ENCODE measurements around the gene CYP2W1.
"Not testable (repeated sequence)": the region's sequence is repeated elsewhere in the genome, so short reads cannot be mapped to it uniquely, and the experiment has no call there.

The CYP2W1 gene

GRCh38 chr7:983004-983615 lies at the start of gene CYP2W1:
CYP2W1 (plus strand) TSS chr7:983181; CDS start chr7:983212, 31 bp downstream.
- no peak for DNase-seq (ENCODE audit: low spot score)

GRCh38 chr7:934469-935163 lies 48.4 kb upstream of the CYP2W1 start:
- no peak for DNase-seq (ENCODE audit: low spot score)

DNA sequence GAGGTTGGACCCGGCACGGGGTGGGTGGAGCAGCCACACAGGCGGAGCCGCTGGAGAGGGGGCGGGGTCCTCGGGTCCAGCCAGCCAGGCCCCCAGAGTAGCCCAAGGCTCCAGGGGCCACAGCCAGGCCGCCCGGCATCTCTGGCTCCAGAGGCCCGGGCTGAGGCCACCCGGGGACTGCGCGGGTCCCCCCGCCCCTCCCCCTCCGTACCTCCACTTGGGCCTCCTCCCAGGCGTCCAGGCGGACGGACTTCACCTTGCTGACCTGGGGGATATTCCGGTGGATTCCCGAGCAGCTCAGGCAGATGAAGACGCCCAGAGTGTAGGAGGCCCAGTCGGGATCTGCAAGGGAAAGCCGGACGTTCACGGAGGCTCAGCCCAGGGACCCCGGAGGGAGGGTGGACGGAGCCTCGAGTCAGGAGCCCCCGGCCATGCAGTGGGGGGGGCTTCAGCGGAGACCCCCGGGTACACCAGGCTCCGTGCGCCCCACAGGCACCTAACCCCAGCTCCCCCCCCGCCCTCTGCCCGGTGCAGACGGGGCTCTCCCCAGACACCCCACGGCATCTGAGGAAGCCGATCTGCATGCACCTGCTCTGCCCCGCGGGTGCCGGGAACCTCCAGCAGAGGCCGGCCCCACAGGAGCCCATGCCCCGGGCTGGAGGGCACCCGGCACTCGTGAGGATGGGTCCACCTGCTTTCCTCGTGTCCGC lies 47.7 kb upstream of the CYP2W1 start:
- no peak for DNase-seq (ENCODE audit: low spot score)

GRCh38 chr7:935874-936385 lies 47.1 kb upstream of the CYP2W1 start:
- no peak for DNase-seq (ENCODE audit: low spot score)

DNA sequence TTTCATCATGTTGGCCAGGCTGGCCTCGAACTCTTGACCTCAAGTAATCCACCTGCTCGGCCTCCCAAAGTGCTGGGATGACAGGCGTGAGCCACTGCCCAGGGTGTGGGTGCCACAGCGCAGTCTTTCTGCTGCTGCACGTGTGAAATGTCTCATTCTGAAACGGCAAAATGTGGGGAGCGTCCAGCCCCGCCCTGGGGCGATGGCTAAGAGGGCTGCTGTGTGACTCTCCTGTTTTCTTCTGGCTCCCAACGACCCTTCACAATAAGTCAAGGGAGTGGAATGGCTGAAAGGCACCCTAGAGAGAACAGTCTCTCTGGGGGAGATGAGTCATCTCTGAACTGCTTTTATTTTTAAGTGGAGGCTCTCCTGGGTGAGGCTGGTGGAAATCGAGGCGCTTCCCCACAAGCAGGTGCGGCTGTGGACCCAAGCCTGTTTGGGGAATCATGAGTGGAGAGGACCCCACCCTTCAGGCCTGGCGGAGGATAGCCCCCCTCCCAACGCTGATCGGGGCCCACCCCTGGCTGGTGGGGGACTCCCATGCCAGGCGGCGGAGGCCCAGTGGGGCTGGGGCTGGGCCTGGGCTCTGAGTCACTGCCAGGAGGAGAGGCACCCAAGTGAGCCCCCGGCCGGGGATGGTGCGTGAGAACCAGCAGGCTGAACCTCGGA lies 46.5 kb upstream of the CYP2W1 start:
- DNase-seq (ENCODE audit: low spot score) = peak; percentile 58

DNA sequence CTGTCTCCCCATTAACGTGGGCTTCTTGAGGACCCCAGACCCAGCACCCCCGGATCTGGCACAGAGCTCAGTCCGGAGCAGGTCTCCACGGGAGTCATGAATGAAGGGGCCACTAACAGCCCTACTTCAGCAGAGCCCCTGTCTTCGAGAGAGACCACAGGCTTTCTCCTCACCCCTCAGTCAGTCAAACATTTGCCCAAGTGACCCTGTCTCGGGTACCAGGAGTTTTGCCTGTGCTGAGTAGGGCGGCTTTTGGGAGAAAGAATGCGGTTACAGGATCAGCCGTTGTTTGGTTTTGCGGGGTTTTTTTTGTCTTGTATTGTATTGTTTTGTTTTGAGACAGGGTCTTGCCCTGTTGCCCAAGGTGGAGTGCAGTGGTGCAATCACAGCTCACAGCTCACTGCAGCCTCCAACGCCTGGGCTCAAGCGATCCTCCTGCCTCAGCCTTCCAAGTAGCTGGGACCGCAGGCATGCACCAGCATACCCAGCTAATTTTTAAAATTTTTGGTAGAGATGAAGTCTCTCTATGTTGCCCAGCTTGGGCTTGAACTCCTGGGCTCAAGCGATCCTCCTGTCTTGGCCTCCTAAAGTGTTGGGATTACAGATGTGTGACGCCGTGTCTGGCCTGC lies 45.0 kb upstream of the CYP2W1 start:
- DNase-seq (ENCODE audit: low spot score) = no peak

DNA sequence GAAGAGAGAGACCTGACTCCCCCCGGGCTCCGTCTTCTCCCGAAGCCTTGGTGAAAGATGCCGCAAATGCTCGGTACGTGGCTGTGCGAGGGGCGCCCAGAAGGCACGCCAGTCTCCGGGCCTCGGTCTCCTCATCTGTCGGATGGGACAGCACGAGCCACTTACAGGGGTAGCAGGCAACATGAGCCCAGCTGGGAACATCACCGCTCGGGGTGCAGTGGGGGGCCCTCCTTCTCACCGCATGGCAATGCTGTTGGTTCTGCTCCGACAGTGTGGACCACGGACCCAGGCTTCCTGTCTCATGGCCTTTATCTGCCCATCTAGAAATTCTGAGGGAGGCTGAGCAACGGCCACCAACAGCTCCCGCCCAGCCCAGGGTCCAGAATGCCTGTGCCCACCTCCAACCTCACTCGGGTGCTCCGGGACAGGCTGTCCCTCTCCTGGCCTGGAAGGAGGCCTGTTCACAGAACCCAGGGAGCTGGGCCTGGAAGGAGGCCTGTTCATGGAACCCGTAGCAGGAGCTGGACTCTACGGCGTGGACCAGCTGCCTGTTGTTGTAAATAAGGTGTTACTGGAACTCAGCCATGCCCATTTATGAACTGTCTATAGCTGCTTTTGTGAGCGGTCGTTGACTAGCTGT lies 44.3 kb upstream of the CYP2W1 start:
- DNase-seq (ENCODE audit: low spot score) = no peak

DNA sequence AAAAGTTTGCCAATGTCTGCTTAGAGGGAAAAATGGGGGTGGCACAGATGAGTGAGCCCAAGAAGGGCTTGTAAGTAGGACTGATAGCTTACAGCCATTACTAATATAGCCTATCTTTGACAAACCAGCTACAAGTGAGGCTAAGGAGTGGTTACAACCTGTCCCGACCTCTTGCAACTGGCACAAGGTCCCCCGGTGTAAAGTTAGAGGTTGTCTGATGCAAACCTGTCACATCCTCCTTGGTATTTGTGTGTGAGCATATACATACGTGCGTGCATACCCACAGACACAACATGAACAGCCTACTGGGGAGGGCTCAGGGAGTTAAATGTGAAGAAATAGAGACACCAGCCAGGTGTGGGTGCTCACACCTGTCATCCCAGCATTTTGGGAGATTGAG lies 43.1 kb upstream of the CYP2W1 start:
- no peak for DNase-seq (ENCODE audit: low spot score)

- DNase-seq (ENCODE audit: low spot score) = no peak
Measured at GRCh38 chr7:940599-941408, 42.2 kb upstream of the CYP2W1 start.

DNA sequence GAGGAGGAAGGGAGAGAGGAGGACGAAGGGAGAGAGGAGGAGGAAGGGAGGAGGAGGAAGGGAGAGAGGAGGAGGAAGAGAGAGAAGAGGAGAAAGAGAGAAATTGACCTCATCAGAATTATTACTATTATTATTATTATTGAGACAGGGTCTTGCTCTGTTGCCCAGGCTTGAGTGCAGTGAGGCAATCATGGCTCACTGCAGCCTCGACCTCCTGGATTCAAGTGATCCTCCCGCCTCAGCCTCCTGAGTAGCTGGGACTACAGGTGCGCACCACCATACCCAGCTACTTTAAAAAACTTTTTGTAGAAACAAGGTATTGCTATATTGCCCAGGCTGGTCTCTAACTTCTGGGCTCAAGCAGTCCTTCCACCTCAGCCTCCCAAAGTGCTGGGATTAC lies 39.2 kb upstream of the CYP2W1 start:
- not testable (repeated sequence) for DNase-seq (ENCODE audit: low spot score)

DNA sequence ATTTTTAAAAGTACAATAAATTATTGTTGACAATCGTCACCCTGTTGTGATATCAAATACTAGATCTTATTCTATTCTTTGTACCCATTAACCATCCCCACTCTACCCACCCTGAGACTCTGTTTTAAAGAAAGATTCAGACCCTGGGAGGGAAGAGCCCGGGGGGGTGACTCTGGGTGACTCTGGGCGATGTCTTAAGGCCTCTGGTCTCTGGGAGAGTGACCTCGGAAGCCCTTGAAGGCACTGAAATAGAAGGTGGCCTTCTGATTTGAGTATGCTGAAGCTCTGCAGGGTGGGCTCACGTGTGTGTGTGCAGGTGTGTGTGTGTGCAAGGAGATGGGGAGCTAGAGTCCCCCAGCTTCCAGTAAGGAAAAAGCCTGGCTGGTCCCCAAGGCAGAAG lies 38.2 kb upstream of the CYP2W1 start:
- DNase-seq (ENCODE audit: low spot score) = no peak

- no peak for DNase-seq (ENCODE audit: low spot score)
Measured at GRCh38 chr7:945147-945555, 37.8 kb upstream of the CYP2W1 start.

DNA sequence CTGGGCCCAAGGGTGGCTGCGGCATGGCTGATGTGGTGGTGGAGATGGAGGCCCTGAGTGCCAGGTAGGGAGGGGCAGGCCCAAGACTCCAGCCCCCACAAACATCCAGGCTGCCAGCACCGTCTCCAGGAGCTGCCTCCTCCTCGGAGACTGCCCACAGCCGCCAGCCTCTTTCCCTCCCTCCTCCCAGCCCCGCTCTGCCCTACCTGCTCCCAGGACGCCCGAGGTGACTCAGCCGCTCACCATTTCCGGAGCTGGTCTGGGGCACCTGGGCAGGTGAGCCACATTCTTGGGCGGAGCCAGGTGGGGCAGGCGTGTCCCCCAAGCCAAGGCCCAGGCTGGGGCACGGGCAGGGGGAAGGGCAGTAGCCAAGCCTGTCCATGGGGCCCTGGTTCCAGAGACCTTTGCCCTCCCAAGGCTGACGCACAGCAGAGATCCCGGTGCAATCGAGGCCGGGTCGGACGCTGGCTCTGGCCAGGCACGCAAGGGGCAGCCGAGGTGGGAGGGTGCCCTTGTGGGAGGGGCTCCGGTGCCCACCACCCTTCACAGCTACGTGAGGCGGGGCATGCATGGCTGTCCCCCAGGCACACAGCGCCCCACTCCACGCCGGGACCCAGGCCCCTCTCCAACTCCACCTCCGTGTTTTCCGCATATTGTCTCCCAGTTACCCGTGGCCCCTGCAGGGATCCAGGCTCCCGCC lies 37.3 kb upstream of the CYP2W1 start:
- DNase-seq (ENCODE audit: low spot score) = no peak

DNA sequence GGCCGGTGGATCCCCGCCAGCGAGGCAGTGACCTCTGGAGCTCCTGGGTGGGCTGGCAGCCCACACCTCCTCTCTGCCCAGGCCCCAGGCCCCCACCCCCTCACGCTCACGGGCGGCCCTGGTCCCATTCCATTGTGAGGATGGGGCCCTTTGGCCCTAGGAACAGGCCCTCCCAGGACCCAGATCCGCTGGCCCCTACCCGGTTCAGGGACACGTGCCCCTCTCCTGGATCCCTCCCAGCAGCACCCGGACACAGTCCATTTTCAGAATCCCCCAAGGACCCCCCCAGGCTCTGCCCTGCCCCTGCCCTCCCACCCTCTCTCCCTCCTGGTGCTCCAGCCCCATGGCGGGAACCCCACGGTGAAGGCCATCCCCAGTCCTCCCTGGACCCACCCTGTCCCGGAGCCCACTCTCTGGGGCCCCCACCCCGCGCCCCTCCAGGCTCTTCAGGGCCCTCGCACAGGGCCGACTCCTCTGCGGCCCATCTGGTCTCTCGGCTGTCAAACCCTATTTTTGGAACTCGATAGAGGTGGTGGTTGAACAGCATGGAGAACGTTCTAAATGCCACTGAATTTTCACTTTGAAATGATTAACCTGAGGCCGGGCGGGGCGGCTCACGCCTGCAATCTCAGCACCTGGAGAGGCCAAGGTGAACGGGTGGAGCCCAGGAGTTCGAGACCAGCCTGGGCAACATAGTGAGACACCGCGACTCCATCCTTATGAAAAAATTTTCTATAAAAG lies 36.6 kb upstream of the CYP2W1 start:
- no peak for DNase-seq (ENCODE audit: low spot score)

DNA sequence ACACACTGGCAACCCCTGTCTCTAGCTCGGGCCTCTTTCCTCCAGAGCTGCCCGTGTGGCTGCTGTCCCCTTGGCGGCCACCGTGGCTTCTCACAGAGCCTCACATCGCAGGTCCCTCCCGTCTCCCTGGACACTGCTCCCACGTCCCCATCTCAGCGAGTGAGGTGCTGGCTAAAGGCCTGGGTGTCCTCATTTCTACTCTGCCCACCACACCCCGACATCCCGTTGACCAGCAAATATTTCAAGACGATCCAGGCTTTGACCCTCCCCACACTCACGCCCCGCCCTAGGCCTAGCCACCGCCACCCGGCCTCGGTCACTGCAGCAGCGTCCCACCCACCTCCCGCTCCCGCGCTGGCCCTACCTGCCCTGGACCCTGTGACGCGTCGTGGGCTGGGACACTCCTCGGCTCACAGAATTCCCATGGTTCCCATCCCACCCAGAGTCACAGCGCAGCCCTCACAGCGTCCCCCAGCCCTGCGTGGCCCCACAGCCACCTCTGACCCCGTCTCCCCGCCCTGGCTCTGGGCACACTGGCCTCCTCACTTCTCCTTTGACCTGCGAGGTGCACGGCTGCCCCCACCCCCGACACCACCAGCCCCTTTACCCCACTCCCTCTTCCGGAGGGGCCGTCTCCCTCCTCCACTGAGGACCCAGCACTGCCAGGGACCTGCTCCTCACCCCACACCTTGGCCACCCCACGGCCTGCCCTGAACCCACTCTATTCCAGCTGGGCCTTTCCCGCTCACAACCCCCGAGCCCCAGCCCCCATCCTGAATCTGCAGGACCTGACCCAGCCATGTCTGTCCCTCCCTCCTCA lies 35.4 kb upstream of the CYP2W1 start:
- no peak for DNase-seq (ENCODE audit: low spot score)

DNA sequence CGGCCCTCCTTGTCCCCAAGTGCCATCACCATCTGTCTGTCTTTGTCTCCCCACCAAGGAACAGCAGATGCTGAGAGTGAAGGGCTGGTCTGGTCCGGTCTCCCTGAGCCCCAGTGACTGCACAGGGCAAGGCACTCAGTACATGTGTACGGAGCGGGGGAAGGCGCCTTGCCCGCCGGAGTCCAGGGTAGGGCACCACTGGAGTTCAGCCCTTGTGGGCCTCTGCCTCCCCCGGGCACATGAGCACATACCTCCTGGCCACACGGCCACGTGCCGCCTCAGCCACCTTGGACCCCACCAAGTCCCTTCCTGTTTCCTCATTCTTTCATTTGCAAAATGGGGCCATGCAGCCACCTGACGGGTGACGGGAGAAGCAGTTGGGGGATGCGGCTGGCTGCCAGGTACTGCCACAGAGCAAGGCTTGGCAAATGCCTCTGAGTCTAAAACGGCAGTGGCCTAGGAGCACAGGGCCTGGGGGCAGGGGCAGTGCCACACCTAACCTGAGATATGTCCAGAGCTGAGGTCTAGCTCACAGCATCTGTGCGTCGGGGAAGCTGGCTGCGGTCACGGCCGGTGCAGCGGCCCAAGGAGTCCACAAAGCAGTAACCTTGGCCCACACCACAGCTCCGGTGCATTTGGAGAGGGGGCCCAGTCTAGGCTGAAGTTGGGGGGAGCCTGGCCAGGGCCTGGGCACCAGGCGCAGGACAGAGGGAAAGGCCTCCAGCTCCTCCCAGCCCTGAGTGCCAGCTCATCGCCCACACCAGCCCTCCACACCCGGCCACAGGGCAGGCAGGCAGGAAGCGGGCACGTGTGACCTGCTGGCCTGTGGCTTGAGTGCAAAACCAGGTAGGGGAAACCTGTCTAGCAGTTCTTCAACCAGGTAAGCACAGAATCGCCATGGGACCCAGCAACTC lies 33.7 kb upstream of the CYP2W1 start:
- DNase-seq (ENCODE audit: low spot score) = no peak

DNA sequence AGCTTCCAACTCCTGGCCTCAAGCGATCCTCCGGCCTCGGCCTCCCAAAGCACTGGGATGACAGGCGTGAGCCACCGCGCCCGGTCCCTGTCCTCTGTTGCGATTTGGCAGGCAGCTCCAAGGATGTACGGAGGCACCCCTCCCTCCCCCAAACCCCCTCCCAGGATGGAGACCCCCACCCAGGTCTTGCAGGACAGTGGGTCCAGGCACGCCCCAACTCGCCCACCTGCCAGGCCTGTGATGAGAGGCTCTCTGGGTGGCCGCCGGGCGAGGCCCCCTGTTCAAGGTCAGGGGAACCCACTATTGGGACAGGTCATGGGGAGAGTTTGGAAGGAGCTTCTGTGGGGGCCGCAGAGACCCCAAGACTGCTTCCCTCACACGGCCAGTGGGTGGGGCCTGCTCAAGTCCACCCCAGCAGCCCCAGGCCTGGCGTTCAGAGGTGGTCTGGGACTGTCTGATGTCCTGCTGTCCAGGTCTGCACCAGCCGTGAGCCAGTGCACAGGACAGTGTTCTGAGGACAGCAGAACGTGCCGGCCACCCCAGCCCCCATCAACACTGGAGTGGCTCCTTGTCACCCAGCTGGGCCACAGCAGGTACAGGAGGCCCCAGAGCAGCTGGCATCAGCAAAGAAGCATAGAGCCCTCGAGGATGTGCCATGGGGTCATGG lies 31.0 kb upstream of the CYP2W1 start:
- DNase-seq (ENCODE audit: low spot score) = no peak

Data from GM03348 (cell line).